ENCODE data around the gene ANKRD44.

Gene ANKRD44

DNA sequence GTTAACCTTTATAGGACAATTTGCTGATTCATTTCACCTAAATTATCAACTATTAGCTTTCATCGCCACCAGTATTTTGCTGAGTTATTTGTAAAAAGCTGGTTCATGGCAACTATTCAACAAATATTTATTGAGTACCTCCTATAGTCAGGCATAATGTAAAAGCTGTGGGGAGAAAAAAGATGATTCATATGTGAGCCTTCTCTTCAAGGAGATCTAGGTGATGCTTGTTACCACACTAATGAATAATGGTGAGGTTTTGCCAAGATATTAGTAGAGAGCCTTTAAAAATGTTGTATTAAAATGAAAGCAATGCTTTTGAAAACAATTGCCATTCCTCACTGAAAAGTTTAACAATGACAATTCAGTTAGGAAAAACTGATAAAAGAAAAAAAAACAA lies 187.8 kb downstream of the ANKRD44 start:
- no peak for DNase-seq
- TF ChIP-seq, protein P1, sequence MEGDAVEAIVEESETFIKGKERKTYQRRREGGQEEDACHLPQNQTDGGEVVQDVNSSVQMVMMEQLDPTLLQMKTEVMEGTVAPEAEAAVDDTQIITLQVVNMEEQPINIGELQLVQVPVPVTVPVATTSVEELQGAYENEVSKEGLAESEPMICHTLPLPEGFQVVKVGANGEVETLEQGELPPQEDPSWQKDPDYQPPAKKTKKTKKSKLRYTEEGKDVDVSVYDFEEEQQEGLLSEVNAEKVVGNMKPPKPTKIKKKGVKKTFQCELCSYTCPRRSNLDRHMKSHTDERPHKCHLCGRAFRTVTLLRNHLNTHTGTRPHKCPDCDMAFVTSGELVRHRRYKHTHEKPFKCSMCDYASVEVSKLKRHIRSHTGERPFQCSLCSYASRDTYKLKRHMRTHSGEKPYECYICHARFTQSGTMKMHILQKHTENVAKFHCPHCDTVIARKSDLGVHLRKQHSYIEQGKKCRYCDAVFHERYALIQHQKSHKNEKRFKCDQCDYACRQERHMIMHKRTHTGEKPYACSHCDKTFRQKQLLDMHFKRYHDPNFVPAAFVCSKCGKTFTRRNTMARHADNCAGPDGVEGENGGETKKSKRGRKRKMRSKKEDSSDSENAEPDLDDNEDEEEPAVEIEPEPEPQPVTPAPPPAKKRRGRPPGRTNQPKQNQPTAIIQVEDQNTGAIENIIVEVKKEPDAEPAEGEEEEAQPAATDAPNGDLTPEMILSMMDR (IDR thresholded peaks at IDR 0.05; ENCODE audit: low read depth, low read length, missing control alignments) = no peak
- Histone ChIP-seq H3K36me3 (replicated peaks) (no peaks in the 10 kb centered on the region), H3K27ac (no peak overlapping the region), H3K27me3 (replicated peaks) (no peaks in the 10 kb centered on the region), H3K4me3 (ENCODE audit: low read depth, low read length) (no peak overlapping the region)
- in situ Hi-C loops (cut with HindIII; ENCODE audit: low pct_ligation_motif_present, low sequenced_read_pairs) = no loop called here

DNA sequence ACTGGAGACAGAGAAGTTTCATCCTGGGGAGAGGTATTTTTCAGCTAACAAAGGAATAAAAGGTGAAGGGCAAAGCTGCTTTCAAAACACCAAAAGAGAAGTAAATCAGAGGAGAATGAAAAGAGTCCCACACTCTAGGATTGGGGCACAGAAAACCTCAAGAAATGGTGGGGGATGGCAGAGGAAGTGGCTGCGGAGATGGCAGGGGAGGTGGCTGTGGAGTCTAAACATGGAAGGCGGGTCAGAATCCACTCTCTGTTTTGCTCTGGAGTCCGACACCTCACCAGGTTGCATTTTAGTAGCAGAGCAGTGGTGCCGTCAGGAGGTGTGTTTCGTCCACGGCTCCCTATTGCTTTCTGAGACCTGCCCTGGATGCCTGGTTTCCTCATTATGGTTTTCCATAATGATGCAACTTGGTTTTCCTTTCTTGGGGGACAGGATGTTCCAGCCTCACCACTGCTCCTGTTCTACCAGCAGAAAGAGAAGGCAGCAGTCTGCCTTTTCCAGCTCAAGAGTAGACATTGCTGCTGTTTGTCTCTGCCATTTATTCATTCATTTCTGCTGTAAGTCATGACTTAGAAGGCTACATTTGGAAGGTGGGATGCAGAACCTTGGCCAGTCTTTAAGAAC lies 188.7 kb downstream of the ANKRD44 start:
- Histone ChIP-seq H3K27ac (no peak overlapping the region), H3K36me3 (replicated peaks) (no peaks in the 10 kb centered on the region), H3K4me3 (ENCODE audit: low read depth, low read length) (no peak overlapping the region), H3K27me3 (replicated peaks) (no peaks in the 10 kb centered on the region)
- TF ChIP-seq, protein P1 (IDR thresholded peaks at IDR 0.05; ENCODE audit: low read depth, low read length, missing control alignments) = no peak
- in situ Hi-C loops (cut with HindIII; ENCODE audit: low pct_ligation_motif_present, low sequenced_read_pairs) = no loop called here
- no peak for DNase-seq

DNA sequence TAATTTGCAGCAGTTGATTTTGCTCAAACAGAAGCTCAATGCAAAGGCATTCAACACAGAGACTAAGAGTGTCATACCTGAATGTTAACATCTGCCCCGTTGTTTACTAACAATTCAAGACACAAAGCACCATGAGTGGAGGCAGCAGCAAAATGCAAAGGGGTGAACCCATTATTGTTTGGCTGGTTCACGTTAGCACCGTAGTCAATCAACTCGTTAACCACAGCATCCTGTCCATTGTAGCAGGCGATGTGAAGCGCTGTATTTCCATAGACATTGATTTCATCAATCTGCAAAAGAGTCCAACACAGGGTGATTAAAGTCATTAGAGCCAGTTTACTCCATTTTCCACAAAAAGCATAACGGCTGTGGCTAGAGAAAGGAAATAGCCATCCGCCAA lies 189.3 kb downstream of the ANKRD44 start:
- H3K27ac ChIP-seq = no peak overlapping the region
- no peaks in the 10 kb centered on the region for H3K27me3 ChIP-seq (replicated peaks)
- in situ Hi-C loops (cut with HindIII; ENCODE audit: low pct_ligation_motif_present, low sequenced_read_pairs) = no loop called here
- no peak for DNase-seq
- TF ChIP-seq, protein P1 (IDR thresholded peaks at IDR 0.05; ENCODE audit: low read depth, low read length, missing control alignments) = no peak
- H3K4me3 ChIP-seq (ENCODE audit: low read depth, low read length) = no peak overlapping the region
- H3K36me3 ChIP-seq (replicated peaks) = no peaks in the 10 kb centered on the region

DNA sequence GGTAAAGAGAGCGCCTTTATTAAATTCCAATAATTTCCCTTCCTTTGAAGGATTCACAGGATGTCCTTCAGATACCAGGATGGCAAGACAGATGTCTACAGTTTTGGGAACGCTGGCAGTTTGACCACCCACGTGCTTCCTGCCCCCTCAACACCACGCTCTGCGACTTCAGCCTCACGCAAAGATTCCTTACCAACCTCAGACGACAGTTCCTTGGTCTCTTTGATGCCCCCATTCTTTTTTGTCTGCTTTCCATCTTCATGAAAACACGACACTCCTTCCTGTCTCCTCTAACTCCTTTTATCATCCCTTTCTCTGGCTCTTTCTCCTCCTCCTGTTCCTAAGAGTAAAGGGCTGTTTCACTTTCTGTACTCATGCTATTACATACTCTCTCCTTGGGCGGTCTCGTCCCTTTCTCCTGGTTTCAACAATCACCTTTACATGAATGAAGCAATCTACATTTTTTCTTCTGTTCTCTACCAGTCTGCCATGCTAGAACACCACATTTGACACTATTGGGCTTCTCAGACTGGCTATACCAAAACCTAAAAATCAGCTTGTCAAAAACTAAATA lies 194.2 kb downstream of the ANKRD44 start:
- Histone ChIP-seq H3K27me3 (replicated peaks) (no peaks in the 10 kb centered on the region), H3K4me3 (ENCODE audit: low read depth, low read length) (no peak overlapping the region), H3K36me3 (replicated peaks) (no peaks in the 10 kb centered on the region), H3K27ac (no peak overlapping the region)
- no peak for DNase-seq
- TF ChIP-seq, protein P1 (IDR thresholded peaks at IDR 0.05; ENCODE audit: low read depth, low read length, missing control alignments) = no peak
- in situ Hi-C loops (cut with HindIII; ENCODE audit: low pct_ligation_motif_present, low sequenced_read_pairs) = no loop called here

DNA sequence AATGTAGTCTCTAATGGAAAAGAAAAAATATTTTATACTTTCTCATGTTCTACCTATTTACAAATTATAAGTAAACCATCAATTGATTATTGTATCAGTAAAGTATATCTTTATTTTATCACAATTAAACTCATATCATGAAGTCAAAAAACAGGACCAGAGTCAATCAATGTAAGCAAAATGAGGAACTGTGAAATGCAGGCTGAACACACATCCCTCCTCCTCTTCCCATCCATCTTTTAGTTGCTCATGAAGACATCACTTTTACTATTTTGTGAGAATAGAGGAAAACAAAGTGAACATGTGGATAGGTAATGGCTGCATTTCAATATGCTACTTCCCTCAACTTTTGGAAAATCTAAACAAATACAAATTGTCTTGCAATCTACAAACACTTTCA lies 195.3 kb downstream of the ANKRD44 start:
- no peak overlapping the region for H3K27ac ChIP-seq
- H3K4me3 ChIP-seq (ENCODE audit: low read depth, low read length) = no peak overlapping the region
- in situ Hi-C loops (cut with HindIII; ENCODE audit: low pct_ligation_motif_present, low sequenced_read_pairs) = no loop called here
- H3K36me3 ChIP-seq (replicated peaks) = no peaks in the 10 kb centered on the region
- H3K27me3 ChIP-seq (replicated peaks) = no peaks in the 10 kb centered on the region
- TF ChIP-seq, protein P1 (IDR thresholded peaks at IDR 0.05; ENCODE audit: low read depth, low read length, missing control alignments) = no peak
- DNase-seq = no peak

DNA sequence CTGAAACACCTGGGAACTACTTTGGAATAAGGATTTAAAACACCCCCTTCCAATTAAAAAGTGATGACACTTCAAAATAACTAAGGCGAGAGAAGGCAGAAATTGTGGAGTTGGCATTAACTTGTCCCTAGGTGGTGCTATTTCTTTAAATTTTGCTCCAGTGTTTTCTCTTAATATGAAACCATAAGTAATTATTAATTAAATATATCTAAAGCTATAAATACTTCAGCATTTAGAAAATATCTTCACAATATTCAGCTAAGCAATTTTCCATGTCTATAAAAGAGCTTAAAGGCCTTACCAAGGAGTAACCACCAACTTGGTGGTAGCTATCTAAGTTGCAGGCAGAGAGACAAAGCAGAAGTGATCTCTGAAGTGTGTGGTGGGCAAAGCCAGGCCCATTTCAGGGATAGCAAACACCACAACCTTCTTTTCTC lies 197.3 kb downstream of the ANKRD44 start:
- H3K36me3 ChIP-seq (replicated peaks) = no peaks in the 10 kb centered on the region
- in situ Hi-C loops (cut with HindIII; ENCODE audit: low pct_ligation_motif_present, low sequenced_read_pairs) = no loop called here
- H3K4me3 ChIP-seq (ENCODE audit: low read depth, low read length) = no peak overlapping the region
- H3K27ac ChIP-seq = no peak overlapping the region
- TF ChIP-seq, protein P1 (IDR thresholded peaks at IDR 0.05; ENCODE audit: low read depth, low read length, missing control alignments) = peak; percentile 51
- DNase-seq = no peak
- no peaks in the 10 kb centered on the region for H3K27me3 ChIP-seq (replicated peaks)

Data from brain microvascular endothelial cell (primary cell).